Measurements from ENCODE around the gene GPATCH2.
"Not testable (repeated sequence)": the region's sequence is repeated elsewhere in the genome, so short reads cannot be mapped to it uniquely, and the experiment has no call there.

The GPATCH2 gene

DNA sequence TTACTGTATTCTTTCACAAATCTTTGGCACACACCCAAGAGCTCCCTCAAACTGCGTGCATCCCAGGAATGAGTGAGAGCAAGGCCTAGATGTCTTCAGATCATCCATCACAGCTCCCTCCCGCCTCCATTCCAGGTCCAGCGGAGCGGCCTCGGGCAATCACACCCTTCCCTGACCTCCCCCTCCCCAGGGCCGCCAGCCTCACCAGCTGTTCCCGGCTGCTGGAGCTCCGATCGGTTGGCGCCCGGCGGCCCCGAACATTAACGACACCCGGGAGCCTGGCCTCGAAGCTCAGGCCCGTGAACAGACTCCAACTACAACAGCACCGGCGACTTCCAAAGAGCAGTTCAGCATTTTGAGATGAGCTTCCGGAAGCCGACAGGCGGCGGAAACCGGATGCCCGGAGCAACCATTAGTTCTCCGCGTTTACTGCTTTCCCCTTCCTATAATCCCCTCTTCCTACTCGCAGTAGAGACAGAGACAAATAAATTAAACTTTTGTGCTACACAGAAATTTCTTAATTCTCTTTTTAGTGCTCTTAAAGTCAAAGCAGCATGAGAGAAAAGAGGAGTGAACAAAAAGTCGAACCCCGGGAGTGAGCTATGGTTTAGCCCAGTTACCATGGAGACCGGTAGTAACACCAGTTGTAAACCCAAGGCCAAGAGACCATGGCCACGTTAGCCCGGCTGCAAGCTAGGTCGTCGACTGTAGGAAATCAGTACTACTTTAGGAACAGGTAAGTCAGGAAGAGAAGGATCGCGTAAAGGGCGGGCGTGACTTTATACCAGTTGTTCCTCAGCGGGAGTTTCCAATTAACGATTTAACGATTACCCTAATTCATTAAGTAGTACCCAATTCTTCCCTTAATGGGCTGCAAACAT is at the start of gene GPATCH2, which contains the start of gene SPATA17:
GPATCH2 (minus strand) TSS at position 380 of the 881 bp plus-strand sequence; CDS start at position 261, 119 bp downstream.
SPATA17 (plus strand) TSS at position 634 of the 881 bp plus-strand sequence; CDS start at position 669, 35 bp downstream.
- DNase-seq: peak; percentile 88

- DNase-seq: no peak
These were observed 43.3 kb upstream of the GPATCH2 start for GRCh38 chr1:217674028-217674729.

- DNase-seq: no peak
These were observed 42.5 kb upstream of the GPATCH2 start for GRCh38 chr1:217673387-217673786.

DNA sequence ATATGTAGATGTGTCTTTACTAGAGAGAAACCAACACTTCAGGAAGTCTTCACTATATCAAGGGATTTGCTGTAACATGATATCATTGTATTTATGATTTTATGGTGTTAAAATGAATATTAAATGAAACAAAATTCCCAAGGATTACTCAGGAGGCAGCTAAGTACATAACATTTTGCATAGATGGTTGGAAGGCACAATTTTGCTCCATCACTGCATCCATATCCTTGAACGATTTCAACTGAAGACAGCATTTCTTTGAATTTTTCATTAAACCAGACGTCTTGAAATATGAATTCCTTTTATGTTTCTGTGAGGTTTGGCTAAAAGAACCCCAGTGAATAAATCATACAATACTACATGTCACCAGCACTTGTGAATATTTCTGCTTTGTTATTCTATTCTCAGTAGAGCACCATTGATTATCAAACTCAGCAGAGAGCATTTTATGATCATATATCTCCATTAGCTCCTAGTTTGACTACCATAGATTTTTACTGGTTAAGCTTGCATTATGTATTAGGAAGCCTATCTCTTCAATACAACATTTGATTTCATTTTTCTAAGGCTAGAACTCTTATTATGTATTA is 37.6 kb upstream of the GPATCH2 start:
- no peak for DNase-seq

- DNase-seq: no peak
These were observed 30.5 kb upstream of the GPATCH2 start for GRCh38 chr1:217661407-217661806.

- DNase-seq: peak; percentile 3
These were observed 29.6 kb upstream of the GPATCH2 start for GRCh38 chr1:217660353-217661062.

DNA sequence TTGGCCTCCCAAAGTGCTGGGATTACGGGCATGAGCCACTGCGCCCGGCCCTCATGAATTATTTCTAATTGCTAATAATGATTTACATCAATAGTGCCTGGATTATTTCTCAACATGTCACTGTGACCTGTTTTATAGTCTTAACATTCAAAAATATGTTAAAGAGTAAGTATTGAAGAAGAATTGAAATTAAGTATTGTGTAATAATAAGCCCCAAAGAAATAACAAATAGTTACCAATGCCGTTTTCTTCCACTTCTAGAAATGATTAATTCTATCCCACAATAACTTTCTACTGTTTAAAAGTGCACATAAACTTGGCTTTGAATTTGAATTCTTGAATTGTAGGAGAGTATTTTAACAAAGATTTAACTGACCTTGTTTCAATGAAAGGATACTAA is 19.8 kb upstream of the GPATCH2 start:
- DNase-seq: no peak

- no peak for DNase-seq
These were observed 16.9 kb upstream of the GPATCH2 start for GRCh38 chr1:217647791-217648190.

- DNase-seq: no peak
These were observed 11.6 kb upstream of the GPATCH2 start for GRCh38 chr1:217642455-217642854.

DNA sequence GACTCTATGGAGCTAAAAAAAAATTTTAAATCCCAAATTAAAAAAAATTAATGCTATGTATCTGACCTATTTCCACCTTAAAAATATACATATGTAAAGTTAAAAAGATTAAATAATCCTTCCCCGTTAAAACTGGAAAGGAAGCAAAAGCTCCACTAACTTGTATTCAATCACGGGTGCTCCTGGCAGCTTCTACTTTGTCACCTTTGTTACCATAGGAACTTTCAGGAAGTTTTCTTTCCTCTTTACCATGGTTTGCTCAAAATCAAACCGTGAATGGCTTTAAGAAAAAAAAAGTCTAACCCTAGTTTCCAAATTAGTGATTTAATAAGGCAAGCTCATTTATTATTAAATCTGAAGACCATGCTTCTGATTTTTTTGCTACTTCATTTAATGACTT is 3.5 kb downstream of the GPATCH2 start:
- DNase-seq: no peak

GRCh38 chr1:217626321-217626720 is 4.6 kb downstream of the GPATCH2 start:
- DNase-seq: no peak

DNA sequence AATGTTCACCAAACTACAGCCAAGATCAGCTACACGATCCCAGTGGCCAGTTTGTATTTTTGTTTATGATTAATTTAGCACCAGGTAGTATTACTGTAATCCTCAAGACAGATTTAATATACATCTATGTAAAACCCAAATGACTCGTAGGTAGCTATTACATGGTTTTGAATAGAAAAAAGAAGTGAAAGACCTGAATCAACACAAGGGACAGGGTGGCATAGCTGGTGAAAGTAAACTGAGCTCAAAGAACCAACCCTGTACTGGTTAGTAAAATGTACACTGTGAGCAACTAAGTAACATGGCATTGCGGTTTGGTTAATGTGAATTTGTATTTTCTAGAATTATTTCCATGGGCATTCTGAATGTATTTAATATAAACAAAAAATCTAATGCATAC is 8.8 kb downstream of the GPATCH2 start:
- DNase-seq: no peak

DNA sequence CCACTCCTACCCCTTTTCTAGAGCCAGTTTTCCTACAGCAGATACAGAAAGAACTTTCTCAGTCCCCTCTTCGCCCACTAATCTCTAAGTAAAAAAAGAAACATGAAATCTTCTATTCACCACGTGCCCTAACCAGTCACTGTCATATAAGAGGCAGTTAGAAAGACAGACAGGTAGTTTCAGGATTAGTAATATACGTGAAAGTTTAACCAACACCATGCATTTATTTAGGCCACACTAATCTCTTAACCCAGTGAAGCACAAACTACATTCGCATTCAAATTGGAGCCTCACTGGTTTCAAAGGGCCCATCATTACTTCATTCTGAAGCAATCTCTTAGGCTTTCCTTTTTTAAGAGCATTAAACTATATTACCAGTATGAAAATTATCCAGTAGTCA is 10.1 kb downstream of the GPATCH2 start:
- DNase-seq: no peak

GRCh38 chr1:217617126-217617525 is 13.8 kb downstream of the GPATCH2 start:
- no peak for DNase-seq

DNA sequence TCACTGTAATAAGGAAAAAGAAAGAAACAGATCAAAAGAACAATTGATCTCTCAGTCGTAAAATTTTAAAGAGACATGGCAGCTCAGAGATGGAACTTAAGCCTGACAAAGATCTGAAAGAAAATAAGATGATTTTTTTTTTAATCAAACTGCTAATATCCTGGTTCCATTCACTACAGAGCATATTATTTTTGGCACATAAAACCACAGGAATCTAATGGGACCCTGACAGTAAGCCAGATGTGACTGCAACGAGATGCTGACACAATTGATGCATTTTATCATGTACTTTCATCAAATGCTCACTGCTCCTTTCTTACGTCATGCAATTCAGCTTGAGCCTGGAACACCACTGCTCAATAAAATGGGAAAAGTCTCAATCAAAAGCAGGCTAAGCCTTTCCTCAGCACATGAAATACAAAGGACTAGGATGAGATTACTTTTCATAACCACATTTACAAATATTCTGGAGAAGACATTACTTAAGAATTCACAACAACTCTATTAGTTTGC is 16.6 kb downstream of the GPATCH2 start:
- DNase-seq: no peak

GRCh38 chr1:217605390-217605789 is 25.5 kb downstream of the GPATCH2 start:
- DNase-seq: no peak

DNA sequence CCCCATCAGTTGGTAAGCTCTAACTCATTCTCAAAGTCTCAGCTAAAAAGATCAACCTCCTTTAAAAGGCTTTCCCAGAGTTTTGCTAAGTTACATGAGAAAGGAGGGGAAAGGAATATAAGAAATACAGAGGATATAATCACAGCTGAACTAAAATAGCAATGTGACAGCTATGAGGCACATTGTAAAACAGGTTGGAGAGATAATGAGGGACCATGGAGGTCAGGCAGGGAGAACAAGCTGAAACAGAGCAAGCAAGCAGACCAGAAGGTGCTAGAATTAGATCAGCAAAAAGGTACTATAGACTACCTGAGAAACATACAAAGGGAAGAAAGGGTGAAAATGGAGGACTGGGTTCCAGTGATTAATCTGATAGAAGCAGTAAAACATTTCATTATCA is 28.5 kb downstream of the GPATCH2 start:
- no peak for DNase-seq

DNA sequence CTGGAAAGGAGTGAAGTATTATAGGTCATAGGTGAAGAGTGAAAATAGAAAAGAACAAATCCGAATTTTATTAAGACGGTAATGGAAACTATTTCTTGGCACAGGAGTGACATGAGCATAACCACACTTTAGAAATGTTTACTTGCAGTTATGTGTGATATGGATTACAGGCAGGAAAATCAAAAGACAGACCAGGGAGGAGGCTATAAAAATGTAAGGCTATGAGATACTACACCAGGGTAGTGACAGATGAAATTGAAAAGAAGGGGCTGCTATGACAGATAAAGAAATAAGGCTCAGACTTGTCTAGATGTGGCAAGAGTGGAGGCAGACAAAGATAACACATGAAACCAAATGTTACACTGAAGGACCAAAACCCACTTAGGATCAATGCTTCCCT is 31.7 kb downstream of the GPATCH2 start:
- DNase-seq: no peak

- no peak for DNase-seq
These were observed 40.3 kb downstream of the GPATCH2 start for GRCh38 chr1:217590598-217590997.

DNA sequence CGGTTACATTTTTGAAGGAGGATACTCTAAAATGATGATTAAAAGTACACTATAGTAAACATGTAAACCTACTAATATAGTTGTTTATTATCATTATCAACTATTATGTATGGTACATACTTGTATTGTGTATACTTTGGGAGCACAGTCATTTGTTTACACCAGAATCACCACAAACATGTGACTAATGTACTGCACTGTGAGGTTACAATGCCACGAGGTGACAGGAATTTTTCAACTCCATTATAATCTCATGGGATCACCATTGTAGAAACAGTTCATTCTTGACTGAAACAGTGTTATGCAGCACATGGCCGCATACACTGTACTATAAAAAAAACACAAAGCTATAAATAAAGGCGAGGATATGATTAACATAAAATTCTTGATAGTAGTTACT is 44.3 kb downstream of the GPATCH2 start:
- no peak for DNase-seq

- no peak for DNase-seq
These were observed 45.3 kb downstream of the GPATCH2 start for GRCh38 chr1:217585577-217585976.

GRCh38 chr1:217584286-217584811 is 46.5 kb downstream of the GPATCH2 start:
- not testable (repeated sequence) for DNase-seq

Data from CD4-positive, alpha-beta T cell treated with Interleukin-12 subunit alpha and Interleukin-12 subunit beta, for 1 hour (primary cell).